NCI-H2029 treated with DMSO at 0.1 percent for 48 hours (cell line): ENCODE measurements around the gene GATAD2A.

ENCODE experiments used
- DNase-seq: peaks from one replicate; lab custom pipeline; 2025; lab: John Stamatoyannopoulos, UW

The GATAD2A gene

DNA sequence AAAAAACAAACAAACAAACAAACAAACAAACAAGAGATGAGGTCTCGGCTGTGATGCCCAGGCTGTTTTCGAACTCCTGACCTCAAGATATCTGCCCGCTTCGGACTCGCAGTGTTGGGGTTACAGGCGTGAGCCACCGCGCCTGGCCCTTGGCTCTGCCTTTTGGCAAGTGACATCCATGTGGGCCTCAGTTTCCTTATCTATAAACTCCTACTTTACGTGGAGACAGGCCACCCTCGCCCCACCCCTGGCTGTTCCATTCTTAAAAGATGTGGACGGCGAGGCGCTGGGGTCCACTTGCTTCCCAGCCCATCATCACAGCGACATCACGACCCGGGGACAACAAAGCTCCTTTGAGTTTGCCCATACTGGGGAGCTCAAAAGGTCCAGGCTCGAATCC, 108.2 kb downstream of the GATAD2A start:
- no peak for DNase-seq

GRCh38 chr19:19514215-19514657, 108.8 kb downstream of the GATAD2A start:
- no peak for DNase-seq

DNA sequence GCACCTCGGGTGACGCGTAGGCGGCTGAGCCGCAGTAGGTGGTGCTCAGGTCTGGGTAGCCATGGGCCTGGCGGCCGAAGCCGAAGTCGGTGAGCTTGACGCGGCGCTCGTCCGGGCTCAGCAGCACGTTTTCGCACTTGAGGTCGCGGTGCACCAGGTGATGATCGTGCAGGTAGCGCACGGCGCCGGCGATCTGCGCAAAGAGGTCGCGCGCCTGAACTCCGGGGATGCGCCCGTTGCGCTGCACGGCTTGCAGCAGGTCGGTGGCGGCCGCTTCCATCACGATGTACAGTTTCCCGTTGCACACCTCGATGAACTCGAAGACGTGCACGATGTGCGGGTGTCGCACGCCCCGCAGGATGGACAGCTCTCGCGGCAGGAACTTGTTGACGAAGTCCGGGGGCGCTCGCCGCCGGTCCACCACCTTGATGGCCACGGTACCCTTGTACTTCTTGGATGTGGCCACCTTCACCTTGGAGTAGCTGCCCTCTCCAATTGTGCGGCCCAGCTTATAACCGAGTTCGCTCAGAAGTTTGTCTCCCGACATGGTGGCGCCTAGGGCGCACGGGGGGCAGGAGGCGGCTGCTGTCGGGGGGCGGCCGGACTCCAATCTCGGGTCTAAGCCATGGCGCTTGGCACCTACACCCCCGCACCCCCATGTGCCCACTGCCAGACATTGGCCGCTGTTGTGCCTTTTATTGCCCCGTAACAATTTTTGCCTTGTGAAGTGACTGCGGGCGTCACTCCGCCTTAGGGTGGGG, 109.6 kb downstream of the GATAD2A start, which contains the start of gene TSSK6:
TSSK6 (minus strand) TSS at position 668 of the 761 bp plus-strand sequence; CDS start at position 547, 121 bp downstream.
- no peak for DNase-seq

DNA sequence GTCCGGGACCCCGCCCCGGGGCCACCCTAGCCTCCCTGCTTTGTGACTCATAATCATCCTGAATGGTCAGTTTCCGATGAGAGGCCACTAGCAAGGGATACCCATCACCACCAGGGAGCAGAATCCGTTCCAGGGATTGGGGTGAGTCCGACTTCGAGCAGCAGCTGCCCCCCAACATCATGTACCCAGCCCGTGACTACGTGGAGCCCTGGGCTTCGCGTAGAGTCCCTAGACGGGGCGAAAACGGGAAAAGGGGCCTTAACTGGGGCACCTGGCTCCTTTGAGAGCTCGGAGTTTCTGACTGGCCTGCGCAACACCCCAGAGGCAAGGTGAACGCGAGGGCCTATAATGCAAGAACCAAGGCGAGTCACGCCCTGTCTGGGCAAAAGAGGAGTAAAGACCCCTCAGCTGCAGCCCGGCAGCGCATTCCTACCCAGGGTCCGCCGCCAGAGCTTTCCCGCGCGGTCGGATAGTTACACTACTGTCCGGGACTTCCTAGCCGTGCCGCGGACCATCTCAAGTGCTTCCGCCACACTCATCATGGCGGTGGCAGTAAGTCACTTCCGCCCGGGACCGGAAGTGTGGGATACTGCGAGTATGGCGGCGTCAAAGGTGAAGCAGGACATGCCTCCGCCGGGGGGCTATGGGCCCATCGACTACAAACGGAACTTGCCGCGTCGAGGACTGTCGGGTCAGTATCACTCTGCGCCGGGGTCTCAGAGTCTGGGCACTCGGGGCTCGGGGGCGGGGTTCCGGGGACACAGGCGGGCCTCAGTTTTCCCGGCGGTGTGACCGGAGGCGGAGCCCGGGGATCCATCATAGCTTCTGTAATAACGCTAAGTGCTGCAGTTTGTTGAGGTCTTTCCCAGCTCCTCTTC, 110.4 kb downstream of the GATAD2A start, which contains the start of gene NDUFA13:
NDUFA13 (plus strand) TSS at position 584 of the 878 bp plus-strand sequence; CDS start at position 598, 14 bp downstream.
- DNase-seq = peak; percentile 58

DNA sequence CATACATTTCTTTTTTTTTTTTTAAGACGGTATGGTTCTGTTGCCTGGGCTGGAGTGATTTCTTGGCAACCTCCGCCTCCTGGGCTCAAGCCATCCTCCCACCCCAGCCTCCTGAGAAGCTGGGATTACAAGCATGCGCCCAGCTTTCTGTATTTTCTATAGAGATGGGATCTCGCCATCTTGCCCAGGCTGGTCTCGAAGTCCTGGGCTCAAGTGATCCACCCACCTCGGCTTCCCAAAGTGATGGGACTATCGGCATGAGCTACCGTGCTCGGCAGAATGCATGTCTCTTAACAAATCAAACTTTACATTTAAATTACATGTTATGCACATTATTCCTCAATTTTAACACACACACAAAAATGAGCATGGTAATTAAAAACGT, 111.8 kb downstream of the GATAD2A start:
- no peak for DNase-seq

GRCh38 chr19:19520989-19521388, 115.5 kb downstream of the GATAD2A start:
- no peak for DNase-seq

GRCh38 chr19:19523177-19523576, 117.7 kb downstream of the GATAD2A start:
- no peak for DNase-seq

- DNase-seq = no peak
Observed at GRCh38 chr19:19524053-19524452, 118.6 kb downstream of the GATAD2A start.

DNA sequence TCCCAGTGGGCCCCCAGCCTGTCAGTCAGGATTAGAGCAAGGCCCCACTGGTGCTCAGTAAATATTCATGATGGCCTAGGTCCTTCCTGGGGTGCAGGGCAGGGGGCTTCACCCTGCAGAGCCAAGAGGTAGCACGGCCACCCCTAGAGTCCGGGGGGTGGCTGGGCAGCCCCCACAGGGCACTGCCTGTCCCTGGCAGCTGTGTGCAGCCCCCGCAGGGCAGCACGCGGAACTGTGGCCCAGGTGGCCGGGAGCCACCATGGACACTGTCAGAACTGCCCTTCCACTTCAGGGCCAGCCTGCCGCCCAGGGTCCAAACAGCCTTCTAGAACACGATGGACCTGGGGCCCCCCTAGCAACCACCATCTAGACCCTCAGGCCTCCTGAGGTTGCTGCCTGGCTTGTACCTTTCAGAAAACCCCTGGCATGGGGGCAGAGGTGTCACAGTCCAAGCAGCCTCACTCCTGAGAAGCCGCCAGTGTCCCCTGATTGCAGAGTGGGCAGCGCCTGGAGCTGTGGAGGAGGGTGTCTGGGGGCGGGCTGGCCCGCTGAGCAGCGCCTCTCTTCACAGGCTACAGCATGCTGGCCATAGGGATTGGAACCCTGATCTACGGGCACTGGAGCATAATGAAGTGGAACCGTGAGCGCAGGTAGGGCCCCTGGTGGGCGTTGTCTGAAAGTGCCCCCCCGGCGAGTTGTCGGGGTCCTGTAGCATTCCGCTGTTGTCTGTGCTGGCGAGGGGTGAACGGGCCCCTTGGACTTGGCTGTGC, 120.3 kb downstream of the GATAD2A start:
- no peak for DNase-seq

GRCh38 chr19:19526581-19527370, 121.3 kb downstream of the GATAD2A start:
- no peak for DNase-seq

GRCh38 chr19:19527371-19527656, 121.8 kb downstream of the GATAD2A start:
- DNase-seq = no peak

DNA sequence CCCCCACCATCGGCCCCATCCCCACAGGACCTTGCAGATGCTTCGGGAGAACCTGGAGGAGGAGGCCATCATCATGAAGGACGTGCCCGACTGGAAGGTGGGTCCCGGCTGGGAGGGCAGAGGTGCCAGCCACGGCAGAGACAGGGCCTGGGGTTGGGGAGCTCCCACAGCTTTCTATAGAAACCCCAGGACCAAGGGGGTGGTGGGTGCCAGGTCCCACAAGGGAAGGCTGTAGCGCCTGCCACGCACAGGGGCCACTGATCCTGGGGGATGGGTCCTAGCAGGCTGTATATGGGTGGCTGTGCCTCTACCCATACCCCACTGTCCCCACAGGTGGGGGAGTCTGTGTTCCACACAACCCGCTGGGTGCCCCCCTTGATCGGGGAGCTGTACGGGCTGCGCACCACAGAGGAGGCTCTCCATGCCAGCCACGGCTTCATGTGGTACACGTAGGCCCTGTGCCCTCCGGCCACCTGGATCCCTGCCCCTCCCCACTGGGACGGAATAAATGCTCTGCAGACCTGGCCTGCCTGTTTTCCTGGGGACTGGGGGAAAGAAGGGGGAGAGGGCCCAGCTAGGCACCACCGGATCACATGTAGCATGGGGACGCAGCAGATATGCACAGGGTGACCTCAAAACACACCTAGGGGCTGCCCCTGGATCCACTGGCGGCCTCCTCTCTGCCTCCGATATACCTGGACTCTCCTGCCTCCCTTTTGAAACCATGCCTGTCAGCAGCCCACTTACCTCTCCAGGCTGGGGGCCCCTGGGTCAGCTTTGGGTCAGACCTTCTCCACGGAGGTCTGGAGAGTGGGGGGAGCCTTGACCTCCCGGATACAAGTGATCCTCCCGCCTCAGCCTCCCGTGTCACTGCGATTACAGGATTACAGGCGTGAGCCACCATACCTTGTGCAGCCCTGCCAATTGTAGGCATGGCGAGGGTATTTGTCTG, 122.5 kb downstream of the GATAD2A start:
- no peak for DNase-seq

GRCh38 chr19:19528721-19529490, 123.4 kb downstream of the GATAD2A start, which contains the start of gene YJEFN3:
YJEFN3 (plus strand) TSS chr19:19528911; CDS start chr19:19528933, 22 bp downstream.
- no peak for DNase-seq

GRCh38 chr19:19529783-19530422, 124.4 kb downstream of the GATAD2A start:
- DNase-seq = no peak

GRCh38 chr19:19530423-19530804, 124.9 kb downstream of the GATAD2A start:
- DNase-seq = no peak

- no peak for DNase-seq
Observed at GRCh38 chr19:19530889-19531288, 125.4 kb downstream of the GATAD2A start.

GRCh38 chr19:19531951-19532805, 126.7 kb downstream of the GATAD2A start:
- peak; percentile 33 for DNase-seq
